H9 (cell line): ENCODE results near the gene PPAN. TPM values are rescaled to one million over a fixed set of nuclear protein-coding genes. Genes with fewer than 3 reads are reported as not detected.

ENCODE experiments used
- DNase-seq: peaks from one replicate; pipeline ENCODE4 v3.0.0-alpha.2; 2017
- H2AFZ ChIP-seq: one replicate; pipeline ENCODE4 v1.6.1; 2013; ENCODE audit warnings: mild to moderate bottlenecking, low read length, control low read depth, moderate library complexity
- H2AK5ac ChIP-seq: 2 replicates; pipeline ENCODE4 v1.6.1; 2013; ENCODE audit warnings: low read length, control low read depth, mixed read lengths; ENCODE audit not compliant: insufficient read length
- H2BK120ac ChIP-seq: one replicate; pipeline ENCODE4 v1.6.1; 2013; ENCODE audit warnings: low read depth, mild to moderate bottlenecking, low read length, control low read depth, inconsistent platforms; ENCODE audit not compliant: poor library complexity, severe bottlenecking
- H2BK12ac ChIP-seq: 2 replicates; pipeline ENCODE4 v1.6.1; 2013; ENCODE audit warnings: low read length, control low read depth, mixed read lengths, low read depth; ENCODE audit not compliant: insufficient read length
- H2BK15ac ChIP-seq: 2 replicates; pipeline ENCODE4 v1.6.1; 2013; ENCODE audit warnings: low read depth, low read length, control low read depth
- H2BK20ac ChIP-seq: one replicate; pipeline ENCODE4 v1.6.1; 2013; ENCODE audit warnings: low read depth, mild to moderate bottlenecking, low read length, control low read depth, inconsistent platforms; ENCODE audit not compliant: poor library complexity, severe bottlenecking
- H2BK5ac ChIP-seq: 2 replicates; pipeline ENCODE4 v1.6.1; 2013; ENCODE audit warnings: low read length, control low read depth, mixed read lengths; ENCODE audit not compliant: insufficient read length
- H3K14ac ChIP-seq: 2 replicates; pipeline ENCODE4 v1.6.1; 2013; ENCODE audit warnings: low read length, control low read depth; ENCODE audit not compliant: insufficient read depth
- H3K18ac ChIP-seq: 2 replicates; pipeline ENCODE4 v1.6.1; 2013; ENCODE audit warnings: low read depth, mild to moderate bottlenecking, mixed read lengths, low read length, control low read depth; ENCODE audit not compliant: insufficient read length
- H3K23ac ChIP-seq: 2 replicates; pipeline ENCODE4 v1.6.1; 2013; ENCODE audit warnings: low read length, control low read depth, mixed read lengths, low read depth; ENCODE audit not compliant: insufficient read length
- H3K23me2 ChIP-seq: 2 replicates; pipeline ENCODE4 v1.6.1; 2013; ENCODE audit warnings: low read depth, mild to moderate bottlenecking, mixed read lengths, low read length, control low read depth; ENCODE audit not compliant: insufficient read length, poor library complexity, severe bottlenecking
- H3K27ac ChIP-seq: 2 replicates; pipeline ENCODE4 v1.5.1; 2013; ENCODE audit warnings: low read length, control low read depth, mixed read lengths, low read depth; ENCODE audit not compliant: insufficient read length
- H3K27me3 ChIP-seq: 2 replicates; pipeline ENCODE4 v1.6.1; 2013; ENCODE audit warnings: low read length, control low read depth, inconsistent platforms; ENCODE audit not compliant: insufficient read depth
- H3K4ac ChIP-seq: 2 replicates; pipeline ENCODE4 v1.6.1; 2013; ENCODE audit warnings: low read depth, mild to moderate bottlenecking, control low read depth, inconsistent platforms, low read length, moderate library complexity
- H3K4me1 ChIP-seq: 2 replicates; pipeline ENCODE4 v1.6.1; 2013; ENCODE audit warnings: low read length, control low read depth, inconsistent platforms; ENCODE audit not compliant: insufficient read depth
- H3K4me2 ChIP-seq: 2 replicates; pipeline ENCODE4 v1.6.1; 2013; ENCODE audit warnings: low read length, control low read depth, mixed read lengths; ENCODE audit not compliant: insufficient read length, insufficient read depth
- H3K56ac ChIP-seq: 2 replicates; pipeline ENCODE4 v1.6.1; 2013; ENCODE audit warnings: low read depth, mild to moderate bottlenecking, mixed read lengths, low read length, control low read depth; ENCODE audit not compliant: insufficient read length
- H3K79me1 ChIP-seq: 2 replicates; pipeline ENCODE4 v1.6.1; 2013; ENCODE audit warnings: low read depth, mild to moderate bottlenecking, moderate library complexity, low read length, control low read depth, inconsistent platforms; ENCODE audit not compliant: insufficient read depth, poor library complexity, severe bottlenecking
- H3K79me2 ChIP-seq: 2 replicates; pipeline ENCODE4 v1.6.1; 2013; ENCODE audit warnings: low read length, control low read depth, inconsistent platforms; ENCODE audit not compliant: insufficient read depth
- H3K9ac ChIP-seq: 2 replicates; pipeline ENCODE4 v1.6.1; 2013; ENCODE audit warnings: low read length, control low read depth, mixed read lengths; ENCODE audit not compliant: insufficient read length; ENCODE audit errors: extremely low read depth
- H3K9me3 ChIP-seq: one replicate; pipeline ENCODE4 v1.6.1; 2013; ENCODE audit warnings: low read depth, low read length, inconsistent platforms; ENCODE audit not compliant: control insufficient read depth
- H3T11ph ChIP-seq: one replicate; pipeline ENCODE4 v1.6.1; 2013; ENCODE audit warnings: mild to moderate bottlenecking, low read length, control low read depth, inconsistent platforms
- H4K20me1 ChIP-seq: one replicate; pipeline ENCODE4 v1.6.1; 2013; ENCODE audit not compliant: control insufficient read depth, insufficient read length, insufficient read depth
- H4K5ac ChIP-seq: 2 replicates; pipeline ENCODE4 v1.6.1; 2013; ENCODE audit warnings: low read depth, mild to moderate bottlenecking, mixed read lengths, low read length, control low read depth; ENCODE audit not compliant: insufficient read length
- H4K8ac ChIP-seq: replicated peaks from 2 replicates; pipeline ENCODE4 v1.6.1; 2013; ENCODE audit warnings: low read length, control low read depth, mixed read lengths, low read depth; ENCODE audit not compliant: insufficient read length
- H4K91ac ChIP-seq: 2 replicates; pipeline ENCODE4 v1.6.1; 2013; ENCODE audit warnings: low read depth, mild to moderate bottlenecking, moderate library complexity, mixed read lengths, low read length, control low read depth; ENCODE audit not compliant: insufficient read length
- H3K27ac Mint-ChIP-seq, 3 experiments: 2 replicates in 2 of 3; 3 replicates in 1 of 3; pipeline ENCODE4 v1.8.0; 2020 to 2021; ENCODE audit warnings: mixed read lengths in 3 of 3, mild to moderate bottlenecking in 1 of 3, moderate library complexity in 1 of 3
- H3K27me3 Mint-ChIP-seq: 2 replicates; pipeline ENCODE4 v1.8.0; 2021; ENCODE audit warnings: low read depth, mild to moderate bottlenecking, moderate library complexity, mixed read lengths
- H3K36me3 Mint-ChIP-seq, 3 experiments: 2 replicates in 2 of 3; 3 replicates in 1 of 3; pipeline ENCODE4 v1.8.0; 2020 to 2021; ENCODE audit warnings: low read depth in 3 of 3, mixed read lengths in 3 of 3; ENCODE audit not compliant: insufficient read depth in 1 of 3
- H3K4me1 Mint-ChIP-seq, 2 experiments: 2 replicates each; pipeline ENCODE4 v1.8.0; 2020; ENCODE audit warnings: mixed read lengths in 2 of 2
- H3K4me3 Mint-ChIP-seq, 2 experiments: 2 replicates in 1 of 2; 3 replicates in 1 of 2; pipeline ENCODE4 v1.8.0; 2020 to 2021; ENCODE audit warnings: mild to moderate bottlenecking in 2 of 2, mixed read lengths in 2 of 2, moderate library complexity in 1 of 2
- H3K9me3 Mint-ChIP-seq, 2 experiments: 2 replicates in 1 of 2; 3 replicates in 1 of 2; pipeline ENCODE4 v1.8.0; 2020; ENCODE audit warnings: mild to moderate bottlenecking in 2 of 2, mixed read lengths in 2 of 2, moderate library complexity in 1 of 2
- CTCF ChIP-seq: fragments of 200-600 bp; sonication (generic); conservative IDR thresholded peaks from 3 replicates; pipeline ENCODE4 v1.8.0; 2021; ENCODE audit warnings: antibody characterized with exemption, mild to moderate bottlenecking
- WGBS: extraction: QIAGEN DNeasy Blood & Tissue Kit; methylation state at CpG from one replicate; pipeline ENCODE4 v1.1.7; 2013; ENCODE audit warnings: missing lambda C conversion rate, low lambda C conversion rate, mixed read lengths; ENCODE audit not compliant: insufficient read length; ENCODE audit errors: extremely low coverage; 5-methylcytosine and 5-hydroxymethylcytosine counted together
- total RNA-seq: library from RNA; stranded (reverse); gene quantifications from 2 replicates; pipeline ENCODE4 v1.2.1, GENCODE V29; 2021

The PPAN gene
- total RNA-seq, 1 experiment from 2014 or later = 157 TPM

- H4K91ac ChIP-seq = no peak overlapping the region
- H3K14ac ChIP-seq = no peak overlapping the region
- Mint-ChIP-seq H3K4me1 (peaks cover 7 to 9% of the 10 kb centered on the region in 2 experiments; a peak in 2 of 4 replicates), H3K9me3 (peaks cover 0 to 1% of the 10 kb centered on the region in 2 experiments; a peak in 1 of 5 replicates), H3K4me3 (no peak overlapping the region), H3K27ac (no peak overlapping the region), H3K27me3 (peaks cover 13% of the 10 kb centered on the region), H3K36me3 (peaks cover 4 to 21% (median 11%) of the 10 kb centered on the region in 3 experiments)
- no peaks in the 10 kb centered on the region for H3K4me1 ChIP-seq
- no peak overlapping the region for H2AFZ ChIP-seq
- H4K5ac ChIP-seq = no peak overlapping the region
- WGBS = no CpG with 5 or more reads among the region's 6 CpGs
- no peak overlapping the region for H3K4me2 ChIP-seq
- H2BK5ac ChIP-seq = no peak overlapping the region
- no peak overlapping the region for H3K18ac ChIP-seq
- H3K9me3 ChIP-seq = no peaks in the 10 kb centered on the region
- no peak for DNase-seq
- no peak overlapping the region for H3T11ph ChIP-seq
- peaks cover 10% of the 10 kb centered on the region for H3K23me2 ChIP-seq
- no peak overlapping the region for H3K9ac ChIP-seq
- no peaks in the 10 kb centered on the region for H3K27me3 ChIP-seq
- H2BK12ac ChIP-seq = no peak overlapping the region
- H2BK120ac ChIP-seq = no peak overlapping the region
- no peak overlapping the region for H3K27ac ChIP-seq
- no peak overlapping the region for H3K56ac ChIP-seq
- H3K4ac ChIP-seq = no peak overlapping the region
- H4K8ac ChIP-seq = no peak overlapping the region
- TF ChIP-seq CTCF = no peak
- no peak overlapping the region for H2BK15ac ChIP-seq
- no peak overlapping the region for H3K23ac ChIP-seq
- H2BK20ac ChIP-seq = no peak overlapping the region
- H3K79me1 ChIP-seq = no peaks in the 10 kb centered on the region
- no peak overlapping the region for H2AK5ac ChIP-seq
- H3K79me2 ChIP-seq = no peaks in the 10 kb centered on the region
- H4K20me1 ChIP-seq = no peaks in the 10 kb centered on the region
Measured at GRCh38 chr19:10088949-10089554, 17.1 kb upstream of the PPAN start.
